Measurements from ENCODE around the gene TEX47.

DNA sequence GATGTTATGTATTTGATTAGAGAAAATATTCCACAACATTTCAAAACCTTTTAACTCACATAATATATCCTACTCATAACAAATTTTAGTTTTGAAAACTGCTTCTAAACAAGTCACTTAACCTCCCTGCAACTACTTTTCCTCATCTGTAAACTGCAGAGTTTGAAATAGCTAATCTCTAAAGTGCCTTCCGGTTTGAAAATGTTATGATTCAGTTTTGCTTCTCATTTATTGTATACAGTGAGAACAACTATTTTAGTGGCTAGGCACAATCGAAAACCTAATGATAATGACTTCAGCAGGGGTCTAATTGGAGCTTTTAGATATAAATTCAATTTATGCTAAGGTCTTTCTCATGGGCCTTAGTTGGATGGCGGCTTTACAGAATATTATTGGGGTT lies 30.7 kb upstream of the TEX47 start:
- TF ChIP-seq, protein P1, sequence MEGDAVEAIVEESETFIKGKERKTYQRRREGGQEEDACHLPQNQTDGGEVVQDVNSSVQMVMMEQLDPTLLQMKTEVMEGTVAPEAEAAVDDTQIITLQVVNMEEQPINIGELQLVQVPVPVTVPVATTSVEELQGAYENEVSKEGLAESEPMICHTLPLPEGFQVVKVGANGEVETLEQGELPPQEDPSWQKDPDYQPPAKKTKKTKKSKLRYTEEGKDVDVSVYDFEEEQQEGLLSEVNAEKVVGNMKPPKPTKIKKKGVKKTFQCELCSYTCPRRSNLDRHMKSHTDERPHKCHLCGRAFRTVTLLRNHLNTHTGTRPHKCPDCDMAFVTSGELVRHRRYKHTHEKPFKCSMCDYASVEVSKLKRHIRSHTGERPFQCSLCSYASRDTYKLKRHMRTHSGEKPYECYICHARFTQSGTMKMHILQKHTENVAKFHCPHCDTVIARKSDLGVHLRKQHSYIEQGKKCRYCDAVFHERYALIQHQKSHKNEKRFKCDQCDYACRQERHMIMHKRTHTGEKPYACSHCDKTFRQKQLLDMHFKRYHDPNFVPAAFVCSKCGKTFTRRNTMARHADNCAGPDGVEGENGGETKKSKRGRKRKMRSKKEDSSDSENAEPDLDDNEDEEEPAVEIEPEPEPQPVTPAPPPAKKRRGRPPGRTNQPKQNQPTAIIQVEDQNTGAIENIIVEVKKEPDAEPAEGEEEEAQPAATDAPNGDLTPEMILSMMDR (IDR thresholded peaks at IDR 0.05; ENCODE audit: insufficient read depth, low read depth, low read length), result no peak
- no peak for TF ChIP-seq EZH2 (IDR thresholded peaks at IDR 0.05; ENCODE audit: insufficient read depth, low read length)

Measured in astrocyte (in vitro differentiated cells and primary cell).